ENCODE results near the gene FAM169A. TPM values are rescaled to one million over a fixed set of nuclear protein-coding genes. Genes with fewer than 3 reads are reported as not detected.
A peak's percentile ranks its signal among the peaks of the same experiment; 100 is the strongest.

FAM169A gene
- total and polyA plus RNA-seq, 2 experiments from 2014 or later: 16.9 to 97.7 TPM

GRCh38 chr5:74822288-74822687 is 43.9 kb downstream of the FAM169A start:
- Mint-ChIP-seq H3K4me3 (no peak overlapping the region; the same call in 2 of the 3 replicates), H3K27me3 (ENCODE audit: insufficient read depth, low read depth, poor library complexity) (peaks cover 3% of the 10 kb centered on the region), H3K36me3 (ENCODE audit: low read depth) (peaks cover 56% of the 10 kb centered on the region), H3K4me1 (peaks cover 81% of the 10 kb centered on the region), H3K27ac (peak overlapping the region; percentile 35), H3K9me3 (no peaks in the 10 kb centered on the region; the same call in 2 of the 3 replicates)
- peaks cover 92% of the 10 kb centered on the region for H3K4me1 ChIP-seq (ENCODE audit: insufficient read depth)
- H3K27me3 ChIP-seq (ENCODE audit: insufficient read depth): no peaks in the 10 kb centered on the region
- H3K79me2 ChIP-seq (replicated peaks; ENCODE audit: insufficient read depth): peaks cover 76% of the 10 kb centered on the region
- ATAC-seq (no peak), DNase-seq (ENCODE audit: low spot score) (no peak)
- 0 out of 2 replicates have a peak, but pooled peaks cover 4% of the 10 kb centered on the region for H3K9me2 ChIP-seq (ENCODE audit: insufficient read depth)
- no peak overlapping the region for H3K4me3 ChIP-seq
- H3K27ac ChIP-seq (ENCODE audit: low read depth): peak overlapping the region; percentile 77
- no peaks in the 10 kb centered on the region; the same call in 1 of the 2 replicates for H3K36me3 ChIP-seq (ENCODE audit: insufficient read depth)
- H2AFZ ChIP-seq: no peak overlapping the region
- H3F3A ChIP-seq (replicated peaks; ENCODE audit: low read depth): peaks cover 4% of the 10 kb centered on the region; the same call in 1 of the 2 replicates
- TF ChIP-seq EZH2 (IDR thresholded peaks at IDR 0.05; ENCODE audit: low read depth, unreplicated experiment): no peak
- TF ChIP-seq, protein P1, sequence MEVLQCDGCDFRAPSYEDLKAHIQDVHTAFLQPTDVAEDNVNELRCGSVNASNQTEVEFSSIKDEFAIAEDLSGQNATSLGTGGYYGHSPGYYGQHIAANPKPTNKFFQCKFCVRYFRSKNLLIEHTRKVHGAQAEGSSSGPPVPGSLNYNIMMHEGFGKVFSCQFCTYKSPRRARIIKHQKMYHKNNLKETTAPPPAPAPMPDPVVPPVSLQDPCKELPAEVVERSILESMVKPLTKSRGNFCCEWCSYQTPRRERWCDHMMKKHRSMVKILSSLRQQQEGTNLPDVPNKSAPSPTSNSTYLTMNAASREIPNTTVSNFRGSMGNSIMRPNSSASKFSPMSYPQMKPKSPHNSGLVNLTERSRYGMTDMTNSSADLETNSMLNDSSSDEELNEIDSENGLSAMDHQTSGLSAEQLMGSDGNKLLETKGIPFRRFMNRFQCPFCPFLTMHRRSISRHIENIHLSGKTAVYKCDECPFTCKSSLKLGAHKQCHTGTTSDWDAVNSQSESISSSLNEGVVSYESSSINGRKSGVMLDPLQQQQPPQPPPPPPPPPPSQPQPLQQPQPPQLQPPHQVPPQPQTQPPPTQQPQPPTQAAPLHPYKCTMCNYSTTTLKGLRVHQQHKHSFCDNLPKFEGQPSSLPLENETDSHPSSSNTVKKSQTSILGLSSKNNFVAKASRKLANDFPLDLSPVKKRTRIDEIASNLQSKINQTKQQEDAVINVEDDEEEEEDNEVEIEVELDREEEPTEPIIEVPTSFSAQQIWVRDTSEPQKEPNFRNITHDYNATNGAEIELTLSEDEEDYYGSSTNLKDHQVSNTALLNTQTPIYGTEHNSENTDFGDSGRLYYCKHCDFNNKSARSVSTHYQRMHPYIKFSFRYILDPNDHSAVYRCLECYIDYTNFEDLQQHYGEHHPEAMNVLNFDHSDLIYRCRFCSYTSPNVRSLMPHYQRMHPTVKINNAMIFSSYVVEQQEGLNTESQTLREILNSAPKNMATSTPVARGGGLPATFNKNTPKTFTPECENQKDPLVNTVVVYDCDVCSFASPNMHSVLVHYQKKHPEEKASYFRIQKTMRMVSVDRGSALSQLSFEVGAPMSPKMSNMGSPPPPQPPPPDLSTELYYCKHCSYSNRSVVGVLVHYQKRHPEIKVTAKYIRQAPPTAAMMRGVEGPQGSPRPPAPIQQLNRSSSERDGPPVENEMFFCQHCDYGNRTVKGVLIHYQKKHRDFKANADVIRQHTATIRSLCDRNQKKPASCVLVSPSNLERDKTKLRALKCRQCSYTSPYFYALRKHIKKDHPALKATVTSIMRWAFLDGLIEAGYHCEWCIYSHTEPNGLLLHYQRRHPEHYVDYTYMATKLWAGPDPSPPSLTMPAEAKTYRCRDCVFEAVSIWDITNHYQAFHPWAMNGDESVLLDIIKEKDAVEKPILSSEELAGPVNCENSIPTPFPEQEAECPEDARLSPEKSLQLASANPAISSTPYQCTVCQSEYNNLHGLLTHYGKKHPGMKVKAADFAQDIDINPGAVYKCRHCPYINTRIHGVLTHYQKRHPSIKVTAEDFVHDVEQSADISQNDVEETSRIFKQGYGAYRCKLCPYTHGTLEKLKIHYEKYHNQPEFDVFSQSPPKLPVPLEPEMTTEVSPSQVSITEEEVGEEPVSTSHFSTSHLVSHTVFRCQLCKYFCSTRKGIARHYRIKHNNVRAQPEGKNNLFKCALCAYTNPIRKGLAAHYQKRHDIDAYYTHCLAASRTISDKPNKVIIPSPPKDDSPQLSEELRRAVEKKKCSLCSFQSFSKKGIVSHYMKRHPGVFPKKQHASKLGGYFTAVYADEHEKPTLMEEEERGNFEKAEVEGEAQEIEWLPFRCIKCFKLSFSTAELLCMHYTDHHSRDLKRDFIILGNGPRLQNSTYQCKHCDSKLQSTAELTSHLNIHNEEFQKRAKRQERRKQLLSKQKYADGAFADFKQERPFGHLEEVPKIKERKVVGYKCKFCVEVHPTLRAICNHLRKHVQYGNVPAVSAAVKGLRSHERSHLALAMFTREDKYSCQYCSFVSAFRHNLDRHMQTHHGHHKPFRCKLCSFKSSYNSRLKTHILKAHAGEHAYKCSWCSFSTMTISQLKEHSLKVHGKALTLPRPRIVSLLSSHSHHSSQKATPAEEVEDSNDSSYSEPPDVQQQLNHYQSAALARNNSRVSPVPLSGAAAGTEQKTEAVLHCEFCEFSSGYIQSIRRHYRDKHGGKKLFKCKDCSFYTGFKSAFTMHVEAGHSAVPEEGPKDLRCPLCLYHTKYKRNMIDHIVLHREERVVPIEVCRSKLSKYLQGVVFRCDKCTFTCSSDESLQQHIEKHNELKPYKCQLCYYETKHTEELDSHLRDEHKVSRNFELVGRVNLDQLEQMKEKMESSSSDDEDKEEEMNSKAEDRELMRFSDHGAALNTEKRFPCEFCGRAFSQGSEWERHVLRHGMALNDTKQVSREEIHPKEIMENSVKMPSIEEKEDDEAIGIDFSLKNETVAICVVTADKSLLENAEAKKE (CRISPR knock-in tag; IDR thresholded peaks at IDR 0.05): no peak
- TF ChIP-seq STAT1 (IDR thresholded peaks at IDR 0.05; ENCODE audit: unreplicated experiment): no peak
- TF ChIP-seq CREB1 (CRISPR knock-in tag; IDR thresholded peaks at IDR 0.05; ENCODE audit: low read depth): no peak
- TF ChIP-seq, protein P2, sequence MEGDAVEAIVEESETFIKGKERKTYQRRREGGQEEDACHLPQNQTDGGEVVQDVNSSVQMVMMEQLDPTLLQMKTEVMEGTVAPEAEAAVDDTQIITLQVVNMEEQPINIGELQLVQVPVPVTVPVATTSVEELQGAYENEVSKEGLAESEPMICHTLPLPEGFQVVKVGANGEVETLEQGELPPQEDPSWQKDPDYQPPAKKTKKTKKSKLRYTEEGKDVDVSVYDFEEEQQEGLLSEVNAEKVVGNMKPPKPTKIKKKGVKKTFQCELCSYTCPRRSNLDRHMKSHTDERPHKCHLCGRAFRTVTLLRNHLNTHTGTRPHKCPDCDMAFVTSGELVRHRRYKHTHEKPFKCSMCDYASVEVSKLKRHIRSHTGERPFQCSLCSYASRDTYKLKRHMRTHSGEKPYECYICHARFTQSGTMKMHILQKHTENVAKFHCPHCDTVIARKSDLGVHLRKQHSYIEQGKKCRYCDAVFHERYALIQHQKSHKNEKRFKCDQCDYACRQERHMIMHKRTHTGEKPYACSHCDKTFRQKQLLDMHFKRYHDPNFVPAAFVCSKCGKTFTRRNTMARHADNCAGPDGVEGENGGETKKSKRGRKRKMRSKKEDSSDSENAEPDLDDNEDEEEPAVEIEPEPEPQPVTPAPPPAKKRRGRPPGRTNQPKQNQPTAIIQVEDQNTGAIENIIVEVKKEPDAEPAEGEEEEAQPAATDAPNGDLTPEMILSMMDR (conservative IDR thresholded peaks at IDR 0.05; ENCODE audit: low read depth in 2 of 2): no peak
- TF ChIP-seq, protein P3, sequence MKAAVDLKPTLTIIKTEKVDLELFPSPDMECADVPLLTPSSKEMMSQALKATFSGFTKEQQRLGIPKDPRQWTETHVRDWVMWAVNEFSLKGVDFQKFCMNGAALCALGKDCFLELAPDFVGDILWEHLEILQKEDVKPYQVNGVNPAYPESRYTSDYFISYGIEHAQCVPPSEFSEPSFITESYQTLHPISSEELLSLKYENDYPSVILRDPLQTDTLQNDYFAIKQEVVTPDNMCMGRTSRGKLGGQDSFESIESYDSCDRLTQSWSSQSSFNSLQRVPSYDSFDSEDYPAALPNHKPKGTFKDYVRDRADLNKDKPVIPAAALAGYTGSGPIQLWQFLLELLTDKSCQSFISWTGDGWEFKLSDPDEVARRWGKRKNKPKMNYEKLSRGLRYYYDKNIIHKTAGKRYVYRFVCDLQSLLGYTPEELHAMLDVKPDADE (IDR thresholded peaks at IDR 0.05): no peak
- TF ChIP-seq ZNF114 (CRISPR knock-in tag; IDR thresholded peaks at IDR 0.05): no peak
- TF ChIP-seq, protein P4, sequence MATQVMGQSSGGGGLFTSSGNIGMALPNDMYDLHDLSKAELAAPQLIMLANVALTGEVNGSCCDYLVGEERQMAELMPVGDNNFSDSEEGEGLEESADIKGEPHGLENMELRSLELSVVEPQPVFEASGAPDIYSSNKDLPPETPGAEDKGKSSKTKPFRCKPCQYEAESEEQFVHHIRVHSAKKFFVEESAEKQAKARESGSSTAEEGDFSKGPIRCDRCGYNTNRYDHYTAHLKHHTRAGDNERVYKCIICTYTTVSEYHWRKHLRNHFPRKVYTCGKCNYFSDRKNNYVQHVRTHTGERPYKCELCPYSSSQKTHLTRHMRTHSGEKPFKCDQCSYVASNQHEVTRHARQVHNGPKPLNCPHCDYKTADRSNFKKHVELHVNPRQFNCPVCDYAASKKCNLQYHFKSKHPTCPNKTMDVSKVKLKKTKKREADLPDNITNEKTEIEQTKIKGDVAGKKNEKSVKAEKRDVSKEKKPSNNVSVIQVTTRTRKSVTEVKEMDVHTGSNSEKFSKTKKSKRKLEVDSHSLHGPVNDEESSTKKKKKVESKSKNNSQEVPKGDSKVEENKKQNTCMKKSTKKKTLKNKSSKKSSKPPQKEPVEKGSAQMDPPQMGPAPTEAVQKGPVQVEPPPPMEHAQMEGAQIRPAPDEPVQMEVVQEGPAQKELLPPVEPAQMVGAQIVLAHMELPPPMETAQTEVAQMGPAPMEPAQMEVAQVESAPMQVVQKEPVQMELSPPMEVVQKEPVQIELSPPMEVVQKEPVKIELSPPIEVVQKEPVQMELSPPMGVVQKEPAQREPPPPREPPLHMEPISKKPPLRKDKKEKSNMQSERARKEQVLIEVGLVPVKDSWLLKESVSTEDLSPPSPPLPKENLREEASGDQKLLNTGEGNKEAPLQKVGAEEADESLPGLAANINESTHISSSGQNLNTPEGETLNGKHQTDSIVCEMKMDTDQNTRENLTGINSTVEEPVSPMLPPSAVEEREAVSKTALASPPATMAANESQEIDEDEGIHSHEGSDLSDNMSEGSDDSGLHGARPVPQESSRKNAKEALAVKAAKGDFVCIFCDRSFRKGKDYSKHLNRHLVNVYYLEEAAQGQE (IDR thresholded peaks at IDR 0.05; ENCODE audit: unreplicated experiment): no peak
- no peak for TF ChIP-seq ZNF331 (CRISPR knock-in tag; IDR thresholded peaks at IDR 0.05; ENCODE audit: low read depth)
- no peak for TF ChIP-seq JUNB (IDR thresholded peaks at IDR 0.05; ENCODE audit: unreplicated experiment)
- no peak for TF ChIP-seq NANOG (IDR thresholded peaks at IDR 0.05; ENCODE audit: borderline replicate concordance)
- no peak for TF ChIP-seq EZH2phosphoT487 (IDR thresholded peaks at IDR 0.05; ENCODE audit: unreplicated experiment)
- TF ChIP-seq POLR2AphosphoS5 (IDR thresholded peaks at IDR 0.05; ENCODE audit: low read depth): no peak
- peak overlapping the region; percentile 41; the same call in 1 of the 2 replicates for H3K4me2 ChIP-seq
- no peaks in the 10 kb centered on the region for H4K20me1 ChIP-seq (replicated peaks; ENCODE audit: insufficient read depth)

All from GM23338 (cell line).